Measurements from ENCODE around the gene KCNA2. TPM values are rescaled to one million over a fixed set of nuclear protein-coding genes. Genes with fewer than 3 reads are reported as not detected.

Gene KCNA2
- total and polyA plus RNA-seq, 2 of the 13 experiments (the other 11 are each of a cell fraction or from before 2014, with no cell fraction given) = not detected

DNA sequence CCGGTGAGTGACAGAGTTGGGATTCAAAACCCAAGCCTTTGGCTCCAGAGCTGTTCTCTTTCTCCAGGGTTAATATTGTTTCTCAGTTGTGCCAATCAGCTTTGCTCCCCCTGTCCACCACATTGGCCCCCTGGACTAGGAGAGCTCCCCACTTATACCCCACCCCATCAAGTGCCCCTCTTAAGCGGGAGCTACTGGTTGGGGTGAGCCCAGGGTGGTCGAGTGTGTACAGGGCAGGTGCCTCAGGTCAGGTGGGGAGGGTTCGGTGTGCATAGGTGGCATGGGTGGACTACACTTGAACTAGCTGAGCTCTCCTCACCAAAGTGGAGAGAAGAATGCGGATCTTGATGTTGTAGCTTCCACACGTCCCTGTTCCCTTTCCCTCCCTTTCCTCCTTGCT, 14.2 kb downstream of the KCNA2 start:
- no peak overlapping the region for H3K27ac ChIP-seq (ENCODE audit: extremely low read length, insufficient read depth, low read length)
- DNase-seq (ENCODE audit: low spot score) (no peak), FAIRE-seq (no peak), ATAC-seq (no peak)
- H3K4me2 ChIP-seq (ENCODE audit: low read depth, low read length) = no peak overlapping the region
- ChIA-PET CTCF (ENCODE audit: low intra/inter-chr PET ratio, low total read pairs) (no interaction called here), POLR2A (no interaction called here)
- H3K9me3 ChIP-seq (ENCODE audit: low read length) = no peaks in the 10 kb centered on the region
- H4K20me1 ChIP-seq (ENCODE audit: insufficient read depth, low read length) = no peaks in the 10 kb centered on the region
- TF ChIP-seq ZNF775 (CRISPR knock-in tag; IDR thresholded peaks at IDR 0.05; ENCODE audit: borderline replicate concordance) (no peak), ZNF724P (CRISPR knock-in tag; IDR thresholded peaks at IDR 0.05; ENCODE audit: borderline replicate concordance) (no peak), CBX1 (IDR thresholded peaks at IDR 0.05; ENCODE audit: low read depth) (no peak), HDAC1 (CRISPR knock-in tag; IDR thresholded peaks at IDR 0.05) (no peak), U2AF1 (optimal IDR thresholded peaks at IDR 0.05; ENCODE audit: low read depth, low read length) (no peak), ESRRA (CRISPR knock-in tag; IDR thresholded peaks at IDR 0.05; ENCODE audit: low read depth) (no peak), ZNF256 (CRISPR knock-in tag; conservative IDR thresholded peaks at IDR 0.05) (no peak), NR2F6 (IDR thresholded peaks at IDR 0.05) (no peak), NR2F6 (CRISPR knock-in tag; IDR thresholded peaks at IDR 0.05) (no peak), ZZZ3 (CRISPR knock-in tag; IDR thresholded peaks at IDR 0.05; ENCODE audit: borderline replicate concordance) (no peak)
- TF ChIP-seq, protein P1, sequence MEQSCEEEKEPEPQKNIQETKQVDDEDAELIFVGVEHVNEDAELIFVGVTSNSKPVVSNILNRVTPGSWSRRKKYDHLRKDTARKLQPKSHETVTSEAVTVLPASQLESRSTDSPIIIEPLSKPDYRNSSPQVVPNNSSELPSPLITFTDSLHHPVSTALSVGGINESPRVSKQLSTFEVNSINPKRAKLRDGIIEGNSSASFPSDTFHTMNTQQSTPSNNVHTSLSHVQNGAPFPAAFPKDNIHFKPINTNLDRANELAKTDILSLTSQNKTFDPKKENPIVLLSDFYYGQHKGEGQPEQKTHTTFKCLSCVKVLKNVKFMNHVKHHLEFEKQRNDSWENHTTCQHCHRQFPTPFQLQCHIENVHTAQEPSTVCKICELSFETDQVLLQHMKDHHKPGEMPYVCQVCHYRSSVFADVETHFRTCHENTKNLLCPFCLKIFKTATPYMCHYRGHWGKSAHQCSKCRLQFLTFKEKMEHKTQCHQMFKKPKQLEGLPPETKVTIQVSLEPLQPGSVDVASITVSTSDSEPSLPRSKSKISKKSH (CRISPR knock-in tag; IDR thresholded peaks at IDR 0.05; ENCODE audit: borderline replicate concordance) = no peak
- TF ChIP-seq, protein P2, sequence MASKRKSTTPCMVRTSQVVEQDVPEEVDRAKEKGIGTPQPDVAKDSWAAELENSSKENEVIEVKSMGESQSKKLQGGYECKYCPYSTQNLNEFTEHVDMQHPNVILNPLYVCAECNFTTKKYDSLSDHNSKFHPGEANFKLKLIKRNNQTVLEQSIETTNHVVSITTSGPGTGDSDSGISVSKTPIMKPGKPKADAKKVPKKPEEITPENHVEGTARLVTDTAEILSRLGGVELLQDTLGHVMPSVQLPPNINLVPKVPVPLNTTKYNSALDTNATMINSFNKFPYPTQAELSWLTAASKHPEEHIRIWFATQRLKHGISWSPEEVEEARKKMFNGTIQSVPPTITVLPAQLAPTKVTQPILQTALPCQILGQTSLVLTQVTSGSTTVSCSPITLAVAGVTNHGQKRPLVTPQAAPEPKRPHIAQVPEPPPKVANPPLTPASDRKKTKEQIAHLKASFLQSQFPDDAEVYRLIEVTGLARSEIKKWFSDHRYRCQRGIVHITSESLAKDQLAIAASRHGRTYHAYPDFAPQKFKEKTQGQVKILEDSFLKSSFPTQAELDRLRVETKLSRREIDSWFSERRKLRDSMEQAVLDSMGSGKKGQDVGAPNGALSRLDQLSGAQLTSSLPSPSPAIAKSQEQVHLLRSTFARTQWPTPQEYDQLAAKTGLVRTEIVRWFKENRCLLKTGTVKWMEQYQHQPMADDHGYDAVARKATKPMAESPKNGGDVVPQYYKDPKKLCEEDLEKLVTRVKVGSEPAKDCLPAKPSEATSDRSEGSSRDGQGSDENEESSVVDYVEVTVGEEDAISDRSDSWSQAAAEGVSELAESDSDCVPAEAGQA (IDR thresholded peaks at IDR 0.05; ENCODE audit: low read depth) = no peak
- TF ChIP-seq, protein P2 (CRISPR knock-in tag; IDR thresholded peaks at IDR 0.05; ENCODE audit: borderline replicate concordance) = no peak
- TF ChIP-seq, protein P3, sequence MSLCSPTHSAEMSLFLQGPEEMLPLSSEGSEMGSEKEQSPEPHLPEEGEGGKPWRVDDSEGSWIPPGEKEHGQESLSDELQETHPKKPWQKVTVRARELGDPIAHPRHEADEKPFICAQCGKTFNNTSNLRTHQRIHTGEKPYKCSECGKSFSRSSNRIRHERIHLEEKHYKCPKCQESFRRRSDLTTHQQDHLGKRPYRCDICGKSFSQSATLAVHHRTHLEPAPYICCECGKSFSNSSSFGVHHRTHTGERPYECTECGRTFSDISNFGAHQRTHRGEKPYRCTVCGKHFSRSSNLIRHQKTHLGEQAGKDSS (CRISPR knock-in tag; IDR thresholded peaks at IDR 0.05; ENCODE audit: borderline replicate concordance, low read depth) = no peak
- TF ChIP-seq, protein P4, sequence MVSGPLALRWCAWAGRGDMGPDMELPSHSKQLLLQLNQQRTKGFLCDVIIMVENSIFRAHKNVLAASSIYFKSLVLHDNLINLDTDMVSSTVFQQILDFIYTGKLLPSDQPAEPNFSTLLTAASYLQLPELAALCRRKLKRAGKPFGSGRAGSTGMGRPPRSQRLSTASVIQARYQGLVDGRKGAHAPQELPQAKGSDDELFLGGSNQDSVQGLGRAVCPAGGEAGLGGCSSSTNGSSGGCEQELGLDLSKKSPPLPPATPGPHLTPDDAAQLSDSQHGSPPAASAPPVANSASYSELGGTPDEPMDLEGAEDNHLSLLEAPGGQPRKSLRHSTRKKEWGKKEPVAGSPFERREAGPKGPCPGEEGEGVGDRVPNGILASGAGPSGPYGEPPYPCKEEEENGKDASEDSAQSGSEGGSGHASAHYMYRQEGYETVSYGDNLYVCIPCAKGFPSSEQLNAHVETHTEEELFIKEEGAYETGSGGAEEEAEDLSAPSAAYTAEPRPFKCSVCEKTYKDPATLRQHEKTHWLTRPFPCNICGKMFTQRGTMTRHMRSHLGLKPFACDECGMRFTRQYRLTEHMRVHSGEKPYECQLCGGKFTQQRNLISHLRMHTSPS (CRISPR knock-in tag; IDR thresholded peaks at IDR 0.05; ENCODE audit: low read depth) = no peak
- no peak overlapping the region for H3K9ac ChIP-seq (ENCODE audit: insufficient read depth, low read depth, low read length)
- no peaks in the 10 kb centered on the region for H3K36me3 ChIP-seq (replicated peaks in 1 of 2; ENCODE audit: control insufficient read depth in 1 of 2, insufficient read depth in 2 of 2, low read length in 2 of 2)
- no peaks in the 10 kb centered on the region for H3K79me2 ChIP-seq (ENCODE audit: insufficient read depth, low read length)
- H3K4me1 ChIP-seq (ENCODE audit: insufficient read depth, low read length) = no peaks in the 10 kb centered on the region
- no peak overlapping the region for H2AFZ ChIP-seq (ENCODE audit: low read length)
- intact Hi-C loops (cut with micrococcal nuclease; ENCODE audit: unreplicated experiment) = no loop called here
- 0 out of 5 replicates have a peak, but pooled peaks cover 0 to 7% of the 10 kb centered on the region in 2 experiments for H3K27me3 ChIP-seq (ENCODE audit: control insufficient read depth in 1 of 2, insufficient read depth in 2 of 2, low read length in 2 of 2)
- H3K4me3 ChIP-seq (replicated peaks in 1 of 3; ENCODE audit: insufficient read depth in 1 of 3, low read depth in 2 of 3, low read length in 3 of 3) = no peak overlapping the region
- in situ Hi-C loops (cut with HindIII; ENCODE audit: extremely low pct_ligation_motif_present, low pct_unique_long_range_greater_than_20kb) = no loop called here
- 9% methylated on average over 6 of the region's 6 CpGs for WGBS (ENCODE audit: low lambda C conversion rate)
- BruUV-seq (replicated peaks) = no TSS peak
